Right cardiac atrium (tissue), 5 donors: ENCODE data around the gene TPCN2. TPM values are rescaled to one million over a fixed set of nuclear protein-coding genes. Genes with fewer than 3 reads are reported as not detected.
A peak's percentile ranks its signal among the peaks of the same experiment; 100 is the strongest.

Experiments
- ATAC-seq, 2 donors: fragments of 200-7000 bp; cut with Tn5 transposase; one replicate each; pipeline versions ENCODE4 v1.8.0 to v1.9.1; 2020; ENCODE audit warnings: moderate library complexity in 2 of 2, mild to moderate bottlenecking in 1 of 2
- DNase-seq, 3 donors: peaks; one replicate each; pipeline ENCODE4 v3.0.0-alpha.2; 2020
- H3K27ac ChIP-seq: one replicate; pipeline ENCODE4 v1.5.1; 2013; ENCODE audit warnings: mild to moderate bottlenecking, low read length, control low read depth, moderate library complexity
- H3K27me3 ChIP-seq: one replicate; pipeline ENCODE4 v1.6.1; 2013; ENCODE audit not compliant: control insufficient read depth, insufficient read depth
- H3K4me1 ChIP-seq: one replicate; pipeline ENCODE4 v1.6.1; 2013; ENCODE audit warnings: low read length; ENCODE audit not compliant: control insufficient read depth, insufficient read depth
- H3K4me3 ChIP-seq: one replicate; pipeline ENCODE4 v1.5.1; 2013; ENCODE audit warnings: low read length, control low read depth
- H3K9me3 ChIP-seq: one replicate; pipeline ENCODE4 v1.6.1; 2013; ENCODE audit warnings: low read length; ENCODE audit not compliant: control insufficient read depth
- WGBS: extraction: QIAGEN DNeasy Blood & Tissue Kit; methylation state at CpG from one replicate; pipeline ENCODE4 v1.1.7; 2013; 5-methylcytosine and 5-hydroxymethylcytosine counted together
- intact Hi-C, 4 donors: fragments of 100-400 bp; cut with DNase I; formaldehyde crosslinking; loops; one replicate each; pipeline versions ENCODE4 v1.11.0 to v1.14.0; 2022 to 2023
- polyA plus RNA-seq: library from polyadenylated mRNA; stranded (reverse); fragments of 200-250 nt; gene quantifications from one replicate; pipeline ENCODE4 v1.2.3, GENCODE V29; 2013
- total RNA-seq, 4 donors: library from RNA; stranded (reverse); fragmentation: NEBNext Ultra II Directional; extraction: Animal tissue kit (Norgen Biotek cat#: 25700); gene quantifications; one replicate each; pipeline ENCODE4 v1.2.1, GENCODE V29; 2021
- donor health status: healthy with polysubstance abuse.
- donor health status: DM: no; HTN: yes; CAD: no.
- donor health status: DM: no; HTN: no; CAD: no.
- donor health status: DM: no; HTN: yes; CAD: no; lungs with severe emphysema.
- donor health status: DM: yes; HTN: yes; CAD: no.

Gene TPCN2
- total and polyA plus RNA-seq, 5 donors: 7.0 to 11.1 (median 8.3) TPM

DNA sequence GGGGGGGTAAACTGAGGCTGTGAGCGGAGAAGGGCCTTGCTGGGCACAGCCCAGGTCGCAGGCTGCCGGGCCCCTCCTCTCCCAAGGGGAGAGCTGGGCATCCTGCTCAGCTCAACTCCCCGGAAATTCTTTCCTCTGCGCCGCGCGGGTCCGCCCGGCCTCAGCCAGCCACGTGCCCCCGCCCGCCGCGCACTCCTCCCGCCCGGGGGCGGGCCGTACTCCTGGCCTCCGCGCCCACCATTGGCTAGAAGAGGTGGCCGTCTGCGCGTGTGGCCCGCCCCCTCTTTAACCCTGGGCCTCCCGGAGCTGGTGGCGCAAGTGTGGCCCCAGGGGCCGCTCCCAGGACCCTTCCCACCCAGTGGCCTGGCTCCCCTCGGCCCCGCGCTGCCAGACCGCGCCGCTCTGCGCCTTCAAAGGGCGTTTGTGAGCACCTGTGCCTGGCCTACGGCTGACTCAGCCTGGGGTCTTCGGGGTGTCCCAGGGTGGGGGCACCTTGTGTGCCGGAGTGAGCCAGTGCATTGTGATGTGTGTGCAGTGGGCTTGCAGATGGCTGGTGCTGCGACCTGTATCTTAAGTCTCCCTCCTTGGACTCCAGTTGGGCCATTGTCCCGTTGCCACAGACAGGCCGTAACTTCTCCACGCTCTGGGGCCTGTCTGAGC, 37.6 kb upstream of the TPCN2 start:
- peak; percentile 84 to 94 (median 93) for DNase-seq
- WGBS: 8% methylated on average over 43 of the region's 43 CpGs
- ATAC-seq: peak; percentile 70 to 81
- H3K9me3 ChIP-seq: no peaks in the 10 kb centered on the region
- peaks cover 2% of the 10 kb centered on the region for H3K4me1 ChIP-seq
- intact Hi-C loops: loop anchor here in 1 of 4 donors (10.0 kb wide), 1 partner anchor 66 kb away; no protein-coding TSS in a partner anchor
- H3K27ac ChIP-seq: peak overlapping the region; percentile 31
- no peaks in the 10 kb centered on the region for H3K27me3 ChIP-seq
- H3K4me3 ChIP-seq: peak overlapping the region; percentile 33

DNA sequence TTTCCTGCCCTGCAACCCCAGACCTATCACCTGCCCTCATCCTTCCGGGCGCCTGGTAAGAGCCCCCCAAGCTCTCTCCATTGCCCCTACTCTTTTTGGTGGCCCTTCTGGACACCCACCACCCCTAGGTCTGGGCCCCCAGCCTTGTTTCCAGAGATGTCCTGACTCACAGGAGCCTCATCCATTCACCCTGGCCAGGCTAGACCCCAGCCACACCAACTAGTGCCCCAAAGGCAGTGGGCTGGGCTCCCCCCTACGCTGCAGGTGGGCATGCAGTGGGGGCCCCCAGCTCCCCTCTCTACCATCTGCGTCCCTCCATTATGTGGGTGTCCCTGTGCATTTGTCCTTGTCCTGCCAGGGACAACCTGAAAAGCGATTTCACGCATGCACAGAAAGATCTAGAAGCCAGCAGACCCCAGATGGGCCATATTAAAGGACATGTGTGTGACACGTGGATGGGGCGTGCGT, 37.1 kb upstream of the TPCN2 start:
- H3K27me3 ChIP-seq: no peaks in the 10 kb centered on the region
- peaks cover 2% of the 10 kb centered on the region for H3K4me1 ChIP-seq

DNA sequence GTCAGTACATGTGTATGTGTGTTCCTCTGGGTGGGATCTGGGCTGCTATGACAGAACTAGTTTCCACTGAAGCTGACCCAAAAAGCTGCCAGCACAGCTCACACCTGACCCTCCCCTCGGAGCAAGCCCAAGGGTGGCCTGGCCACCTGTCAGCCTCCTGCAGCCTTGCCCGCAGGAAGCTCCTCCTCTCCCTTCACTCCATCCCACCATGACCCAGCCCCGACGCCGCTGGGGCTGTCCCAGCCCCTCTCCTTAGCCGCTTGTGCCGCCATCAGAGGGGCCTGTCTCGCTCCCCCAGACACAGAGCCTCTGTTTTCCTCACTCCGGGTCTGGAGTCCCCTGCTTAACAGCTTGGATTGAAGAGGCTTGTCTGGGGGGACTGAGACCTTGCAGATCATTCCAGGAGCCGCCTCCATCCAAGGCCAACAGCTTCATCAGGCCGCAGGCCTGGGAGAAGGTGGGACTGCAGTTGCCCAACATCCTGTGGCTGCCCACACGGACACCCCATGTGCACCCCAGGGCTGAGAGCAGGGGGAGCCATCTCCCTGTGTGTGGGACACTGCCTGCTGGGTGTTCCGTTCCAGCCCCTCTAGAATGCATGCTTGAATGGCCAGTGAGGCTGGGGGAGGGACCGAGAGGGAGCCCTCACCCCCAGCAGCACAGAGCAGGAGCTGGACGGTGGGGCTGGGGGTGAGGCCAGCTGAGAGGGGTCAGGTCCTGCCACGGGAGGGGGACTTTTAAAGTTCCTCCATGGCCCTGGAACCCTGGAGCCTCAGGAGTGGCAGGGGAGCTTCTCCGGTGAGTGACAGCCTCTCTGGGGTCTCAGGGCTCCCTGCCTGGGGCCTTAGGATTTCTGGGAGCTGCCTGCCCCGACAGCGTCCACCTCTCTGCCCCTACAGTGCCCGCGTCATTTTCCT, 36.4 kb upstream of the TPCN2 start:
- Histone ChIP-seq H3K27me3 (no peaks in the 10 kb centered on the region), H3K4me1 (peaks cover 2% of the 10 kb centered on the region), H3K9me3 (no peaks in the 10 kb centered on the region), H3K4me3 (peak overlapping the region; percentile 37), H3K27ac (peak overlapping the region; percentile 65)
- DNase-seq: peak in 2 of 3 donors; percentile 46 to 68
- intact Hi-C loops: loop anchor here in 1 of 4 donors (10.0 kb wide), 1 partner anchor 68 kb away; no protein-coding TSS in a partner anchor
- 41% methylated on average over 21 of the region's 21 CpGs for WGBS
- no peak for ATAC-seq

More for the DNA sequence above, 37.1 kb upstream of the TPCN2 start:
- ATAC-seq (no peak), DNase-seq (no peak)
- Histone ChIP-seq H3K27ac (no peak overlapping the region), H3K4me3 (peak overlapping the region; percentile 37), H3K9me3 (no peaks in the 10 kb centered on the region)
- intact Hi-C loops: loop anchor here in 1 of 4 donors (10.0 kb wide), 1 partner anchor 67 kb away; no protein-coding TSS in a partner anchor
- 62% methylated on average over 9 of the region's 9 CpGs for WGBS

GRCh38 chr11:69013009-69013951, 35.5 kb upstream of the TPCN2 start, which contains the start of gene MRGPRF:
Gene MRGPRF (minus strand): TSS chr11:69013246. CDS start chr11:69009901, 3,345 bp downstream.
- Histone ChIP-seq H3K27ac (peak within 1 kb of the TSS; percentile 65), H3K4me1 (no peaks in the 10 kb centered on the region), H3K4me3 (peak within 1 kb of the TSS; percentile 37), H3K27me3 (no peaks in the 10 kb centered on the region), H3K9me3 (no peaks in the 10 kb centered on the region)
- 13% methylated on average over 43 of the region's 43 CpGs for WGBS
- peak; percentile 64 to 67 for ATAC-seq
- intact Hi-C loops: loop anchor here in 1 of 4 donors (10.0 kb wide), 1 partner anchor 68 kb away; no protein-coding TSS in a partner anchor
- DNase-seq: peak; percentile 94 to 97 (median 95)

DNA sequence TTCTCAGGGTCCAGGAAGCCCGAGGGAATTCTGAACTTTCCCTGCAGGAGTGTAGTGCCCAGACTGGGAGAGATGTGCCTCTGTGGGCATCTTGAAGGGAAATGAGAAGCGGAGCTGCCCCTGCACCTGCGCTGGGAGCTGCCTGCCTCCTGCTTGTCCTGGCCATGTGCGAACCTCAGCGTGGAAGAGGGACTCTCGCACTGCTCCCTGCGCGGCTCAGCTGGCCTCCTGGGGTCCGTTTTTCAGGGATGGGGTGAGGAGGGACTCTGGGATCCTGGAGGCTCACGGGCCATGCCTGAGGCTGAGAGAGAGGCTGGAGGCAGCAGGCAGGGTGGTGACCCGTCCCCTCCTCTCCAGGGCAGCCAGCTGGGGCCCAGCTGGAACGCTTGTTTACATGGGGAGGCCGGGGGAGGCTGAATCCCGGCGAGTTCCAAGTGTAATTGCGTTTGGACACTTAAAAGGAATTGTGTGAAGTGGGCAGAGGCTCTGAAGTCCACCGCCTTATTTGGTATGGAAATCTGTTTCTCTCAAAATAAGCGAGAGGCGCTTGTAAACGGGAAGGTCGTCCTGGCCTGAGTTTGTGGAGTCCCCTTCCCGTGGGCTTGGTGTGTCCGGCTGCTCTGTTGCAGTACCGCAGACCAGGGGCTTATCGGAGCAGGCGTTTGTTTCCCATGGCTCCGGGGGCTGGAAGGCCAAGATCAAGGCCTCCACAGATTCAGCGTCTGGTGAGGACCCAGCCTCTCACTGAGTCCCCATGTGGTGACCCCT, 34.5 kb upstream of the TPCN2 start:
- Histone ChIP-seq H3K4me3 (no peak overlapping the region), H3K9me3 (no peaks in the 10 kb centered on the region), H3K4me1 (no peaks in the 10 kb centered on the region), H3K27ac (peak overlapping the region; percentile 55), H3K27me3 (no peaks in the 10 kb centered on the region)
- ATAC-seq (peak; percentile 26 to 51), DNase-seq (peak; percentile 79 to 90 (median 86))
- intact Hi-C loops: loop anchor here in 1 of 4 donors (10.0 kb wide), 1 partner anchor 69 kb away; no protein-coding TSS in a partner anchor
- WGBS: 39% methylated on average over 28 of the region's 28 CpGs

- Histone ChIP-seq H3K27ac (no peak overlapping the region), H3K4me3 (no peak overlapping the region), H3K4me1 (no peaks in the 10 kb centered on the region), H3K27me3 (no peaks in the 10 kb centered on the region), H3K9me3 (no peaks in the 10 kb centered on the region)
- 75% methylated on average over 9 of the region's 9 CpGs for WGBS
- intact Hi-C loops: loop anchor here in 1 of 4 donors (10.0 kb wide), 1 partner anchor 70 kb away; no protein-coding TSS in a partner anchor
- ATAC-seq: no peak
- DNase-seq: peak in 1 of 3 donors; percentile 52
These were observed 33.7 kb upstream of the TPCN2 start for GRCh38 chr11:69014898-69015549.

- H3K27ac ChIP-seq: no peak overlapping the region
- no peaks in the 10 kb centered on the region for H3K9me3 ChIP-seq
- intact Hi-C loops: loop anchor here in 1 of 4 donors (10.0 kb wide), 1 partner anchor 73 kb away; no protein-coding TSS in a partner anchor
- no peak overlapping the region for H3K4me3 ChIP-seq
- H3K27me3 ChIP-seq: no peaks in the 10 kb centered on the region
- DNase-seq (no peak), ATAC-seq (no peak)
- WGBS: 92% methylated on average over 10 of the region's 10 CpGs
- no peaks in the 10 kb centered on the region for H3K4me1 ChIP-seq
These were observed 30.8 kb upstream of the TPCN2 start for GRCh38 chr11:69017951-69018350.

- Histone ChIP-seq H3K4me1 (no peaks in the 10 kb centered on the region), H3K27ac (no peak overlapping the region), H3K27me3 (no peaks in the 10 kb centered on the region), H3K9me3 (no peaks in the 10 kb centered on the region), H3K4me3 (no peak overlapping the region)
- ATAC-seq: no peak
- WGBS: 56% methylated on average over 13 of the region's 13 CpGs
- DNase-seq: peak in 1 of 3 donors; percentile 48
- intact Hi-C loops: loop anchor here in 1 of 4 donors (10.0 kb wide), 1 partner anchor 74 kb away; no protein-coding TSS in a partner anchor
These were observed 29.8 kb upstream of the TPCN2 start for GRCh38 chr11:69018924-69019323.

GRCh38 chr11:69022260-69022659, 26.5 kb upstream of the TPCN2 start:
- WGBS: 67% methylated on average over 10 of the region's 10 CpGs
- H3K9me3 ChIP-seq: no peaks in the 10 kb centered on the region
- H3K27ac ChIP-seq: no peak overlapping the region
- ATAC-seq (peak in 1 of 2 donors; percentile 49), DNase-seq (no peak)
- intact Hi-C loops: no loop called here
- H3K4me1 ChIP-seq: no peaks in the 10 kb centered on the region
- no peaks in the 10 kb centered on the region for H3K27me3 ChIP-seq
- no peak overlapping the region for H3K4me3 ChIP-seq
